Activated T-helper 1 cell treated with anti-CD3 and anti-CD28 coated beads, Interleukin-12 subunit alpha, Interleukin-12 subunit beta, Interleukin-2, Interleukin-4 antibody, amounts not matched to agents 30 ng/mL and 10 ng/mL and 1 ng/mL, durations not matched to agents 14 hours and 24 hours and 36 hours (primary cell): ENCODE measurements around the gene CORO6. TPM values are rescaled to one million over a fixed set of nuclear protein-coding genes. Genes with fewer than 3 reads are reported as not detected.

Experiments used
- DNase-seq: peaks from one replicate; pipeline ENCODE4 v3.0.0; 2021; ENCODE audit warnings: low spot score
- H3K27ac Mint-ChIP-seq: one replicate; pipeline ENCODE4 v1.8.0; 2021; ENCODE audit warnings: mild to moderate bottlenecking, mixed read lengths
- H3K27me3 Mint-ChIP-seq: one replicate; pipeline ENCODE4 v1.8.0; 2022; ENCODE audit warnings: mild to moderate bottlenecking, moderate library complexity, mixed read lengths; ENCODE audit not compliant: insufficient read depth
- H3K36me3 Mint-ChIP-seq: one replicate; pipeline ENCODE4 v1.8.0; 2021; ENCODE audit warnings: low read depth, mixed read lengths
- H3K4me1 Mint-ChIP-seq: one replicate; pipeline ENCODE4 v1.8.0; 2021; ENCODE audit warnings: low read depth, mixed read lengths
- H3K4me3 Mint-ChIP-seq: one replicate; pipeline ENCODE4 v1.8.0; 2021; ENCODE audit warnings: mild to moderate bottlenecking, moderate library complexity, mixed read lengths
- H3K9me3 Mint-ChIP-seq: one replicate; pipeline ENCODE4 v1.8.0; 2021; ENCODE audit warnings: mixed read lengths
- intact Hi-C: fragments of 100-400 bp; cut with micrococcal nuclease; formaldehyde crosslinking; loops from one replicate; pipeline ENCODE4 v1.15.1; 2024
- total RNA-seq: library from RNA; stranded (reverse); gene quantifications from 2 replicates; pipeline ENCODE4 v1.2.3, GENCODE V29; 2022

The CORO6 gene
- total RNA-seq, 1 donor from 2014 or later = 5.1 TPM

DNA sequence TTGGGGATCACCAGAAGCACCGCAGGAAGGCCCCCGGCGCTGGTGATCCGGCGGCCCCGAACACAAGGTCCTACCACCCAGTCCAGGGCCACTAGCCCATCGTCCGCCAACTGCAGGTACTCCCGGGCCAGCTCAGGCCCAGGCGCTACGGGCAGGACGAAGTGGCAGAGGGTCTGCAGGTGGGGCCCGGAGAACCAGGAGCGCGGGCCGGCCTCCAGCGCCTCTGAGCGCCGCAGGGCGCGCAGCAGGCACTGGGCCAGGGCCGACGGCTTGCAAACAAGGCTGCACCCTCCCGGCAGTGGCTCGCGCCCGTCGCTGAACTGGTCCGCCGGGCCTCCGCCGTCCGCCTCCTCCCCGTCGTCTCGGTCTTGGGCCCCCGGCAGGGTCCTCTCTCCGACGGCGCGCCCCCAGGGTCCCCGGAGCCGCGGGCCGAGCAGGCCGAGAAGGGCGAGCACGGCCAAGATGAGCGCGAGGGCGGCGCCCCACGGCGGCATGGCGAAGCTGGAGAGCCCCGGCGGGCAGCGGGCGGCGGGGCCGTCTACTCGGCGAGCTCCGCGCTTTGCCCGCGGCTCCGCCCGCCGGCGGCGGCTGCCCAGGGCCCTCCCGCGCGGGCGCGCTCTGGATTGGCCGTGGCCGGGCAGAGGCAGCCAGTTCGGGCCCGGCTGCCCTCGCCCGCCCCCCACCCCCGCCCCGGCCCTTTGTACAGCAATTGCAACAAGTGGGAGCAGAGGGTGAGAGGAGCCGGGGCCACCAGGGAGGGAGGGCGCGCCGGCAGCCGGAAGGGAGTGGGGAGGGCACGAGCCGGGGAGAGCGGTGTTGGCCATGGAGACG lies 56.0 kb downstream of the CORO6 start, which contains the start of gene ABHD15:
Gene ABHD15 (minus strand): TSS at position 565 of the 831 bp plus-strand sequence. CDS start 71 bp downstream, at position 494.
- Mint-ChIP-seq H3K4me3 (peak within 1 kb of the TSS; percentile 93), H3K9me3 (no peaks in the 10 kb centered on the region), H3K27ac (peak within 1 kb of the TSS; percentile 95), H3K27me3 (peaks cover 1% of the 10 kb centered on the region), H3K4me1 (peaks cover 20% of the 10 kb centered on the region), H3K36me3 (peaks cover 23% of the 10 kb centered on the region)
- peak; percentile 62 for DNase-seq
- intact Hi-C loops = loop anchor here (1.0 to 5.0 kb wide), 8 partner anchors 176 to 616 kb away; partner anchors contain the start of genes PHF12, SSH2 and TAOK1

DNA sequence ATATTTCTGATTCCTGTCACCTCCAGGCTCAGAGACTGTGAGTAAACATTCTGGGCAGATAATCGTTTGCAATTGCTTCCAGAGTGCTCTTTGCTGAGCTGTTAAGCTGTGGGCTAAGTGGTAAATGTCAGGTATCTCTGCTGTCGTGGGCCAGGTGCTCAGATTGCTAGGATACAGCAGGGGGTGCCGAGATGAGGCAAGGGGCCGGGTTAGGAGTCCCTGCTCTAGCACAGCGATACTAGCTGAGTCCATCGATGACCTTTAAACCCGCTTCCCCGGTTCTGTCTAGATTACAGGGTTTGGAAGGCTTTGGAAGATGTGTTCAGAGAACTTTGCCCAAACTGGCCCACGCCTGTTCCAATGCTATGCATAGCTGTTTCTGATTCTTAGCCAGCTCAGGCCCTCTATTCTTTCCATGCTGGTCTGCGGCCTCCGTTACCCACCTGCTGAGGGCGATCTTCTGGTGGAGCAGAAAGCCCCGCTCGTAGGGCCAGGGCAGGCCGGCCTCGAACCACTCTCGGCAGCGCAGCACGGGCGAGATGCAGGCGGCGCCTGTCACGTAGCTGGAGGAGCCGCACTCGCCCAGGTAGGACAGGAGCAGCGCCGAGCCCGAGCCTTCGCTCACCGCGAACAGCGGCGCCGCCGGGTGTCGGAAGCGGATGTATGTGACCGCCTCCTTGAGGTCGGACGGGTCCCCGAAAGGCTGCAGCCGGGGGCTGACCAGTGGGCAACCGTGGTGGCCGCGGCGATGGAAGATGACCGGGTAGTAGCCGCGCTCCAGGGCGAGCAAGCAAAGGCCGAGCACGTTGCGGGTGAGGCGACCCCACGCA lies 56.9 kb downstream of the CORO6 start:
- Mint-ChIP-seq H3K9me3 (no peaks in the 10 kb centered on the region), H3K27me3 (peaks cover 1% of the 10 kb centered on the region), H3K36me3 (peaks cover 23% of the 10 kb centered on the region), H3K4me3 (peak overlapping the region; percentile 93), H3K4me1 (peaks cover 20% of the 10 kb centered on the region), H3K27ac (peak overlapping the region; percentile 89)
- intact Hi-C loops = loop anchor here (1.0 to 5.0 kb wide), 8 partner anchors 176 to 615 kb away; partner anchors contain the start of genes PHF12, SSH2 and TAOK1
- DNase-seq = peak; percentile 62

Other genes with a start within 250 kb of the CORO6 start
- 45.9 and 46.9 TPM in 2 replicates for gene TAOK1, start 232.5 kb downstream of the CORO6 start, total RNA-seq
- gene ABHD15, start 55.9 kb downstream of the CORO6 start, total RNA-seq = 18.5 and 19.5 TPM in 2 replicates
- 67.4 and 71.8 TPM in 2 replicates for gene TP53I13, start 54.2 kb downstream of the CORO6 start, total RNA-seq
- 81.0 and 87.5 TPM in 2 replicates for gene GIT1, start 33.3 kb downstream of the CORO6 start, total RNA-seq
- gene ANKRD13B, start 29.8 kb downstream of the CORO6 start, total RNA-seq = 45.8 and 46.2 TPM in 2 replicates